Superior temporal gyrus (tissue), 1 donor: ENCODE results near the gene MAX.
A peak's percentile ranks its signal among the peaks of the same experiment; 100 is the strongest.

Source experiments
- DNase-seq: peaks from one replicate; pipeline ENCODE4 v3.0.0-alpha.2; 2016; ENCODE audit errors: extremely low spot score

MAX gene

GRCh38 chr14:65102441-65103149 lies at the start of gene MAX:
TSS of gene MAX (minus strand) at chr14:65102517. CDS start at chr14:65102339, 178 bp downstream.
- peak; percentile 96 for DNase-seq

GRCh38 chr14:65151609-65151956 lies 49.3 kb upstream of the MAX start:
- no peak for DNase-seq

GRCh38 chr14:65150898-65151608 lies 48.7 kb upstream of the MAX start:
- DNase-seq: no peak

- DNase-seq: no peak
These were observed 46.8 kb upstream of the MAX start for GRCh38 chr14:65149116-65149515.

- no peak for DNase-seq
These were observed 41.9 kb upstream of the MAX start for GRCh38 chr14:65144170-65144569.

- no peak for DNase-seq
These were observed 40.8 kb upstream of the MAX start for GRCh38 chr14:65142914-65143625.

GRCh38 chr14:65142429-65142828 lies 40.1 kb upstream of the MAX start:
- DNase-seq: no peak

GRCh38 chr14:65141523-65141922 lies 39.2 kb upstream of the MAX start:
- no peak for DNase-seq

- no peak for DNase-seq
These were observed 35.5 kb upstream of the MAX start for GRCh38 chr14:65137648-65138307.

GRCh38 chr14:65134651-65135579 lies 32.6 kb upstream of the MAX start:
- no peak for DNase-seq

GRCh38 chr14:65132855-65133254 lies 30.5 kb upstream of the MAX start:
- no peak for DNase-seq

- no peak for DNase-seq
These were observed 29.0 kb upstream of the MAX start for GRCh38 chr14:65131301-65131701.

- DNase-seq: no peak
These were observed 25.8 kb upstream of the MAX start for GRCh38 chr14:65128096-65128495.

- DNase-seq: no peak
These were observed 15.7 kb upstream of the MAX start for GRCh38 chr14:65117769-65118745.

GRCh38 chr14:65115615-65116014 lies 13.3 kb upstream of the MAX start:
- DNase-seq: no peak

GRCh38 chr14:65110525-65110924 lies 8.2 kb upstream of the MAX start:
- DNase-seq: no peak

GRCh38 chr14:65109357-65109756 lies 7.0 kb upstream of the MAX start:
- DNase-seq: no peak

GRCh38 chr14:65107200-65107599 lies 4.9 kb upstream of the MAX start:
- DNase-seq: no peak

- DNase-seq: no peak
These were observed 4.4 kb upstream of the MAX start for GRCh38 chr14:65106736-65107135.

- DNase-seq: no peak
These were observed 4.0 kb upstream of the MAX start for GRCh38 chr14:65106316-65106715.
